HG03342 (cell line): Measurements from ENCODE around the gene AMPD3.

Source experiments
- ATAC-seq: cut with Tn5 transposase; IDR thresholded peaks from one replicate; pipeline ENCODE4 v1.9.1; 2021; ENCODE audit warnings: mild to moderate bottlenecking, moderate library complexity; ENCODE audit not compliant: unreplicated experiment

The AMPD3 gene

DNA sequence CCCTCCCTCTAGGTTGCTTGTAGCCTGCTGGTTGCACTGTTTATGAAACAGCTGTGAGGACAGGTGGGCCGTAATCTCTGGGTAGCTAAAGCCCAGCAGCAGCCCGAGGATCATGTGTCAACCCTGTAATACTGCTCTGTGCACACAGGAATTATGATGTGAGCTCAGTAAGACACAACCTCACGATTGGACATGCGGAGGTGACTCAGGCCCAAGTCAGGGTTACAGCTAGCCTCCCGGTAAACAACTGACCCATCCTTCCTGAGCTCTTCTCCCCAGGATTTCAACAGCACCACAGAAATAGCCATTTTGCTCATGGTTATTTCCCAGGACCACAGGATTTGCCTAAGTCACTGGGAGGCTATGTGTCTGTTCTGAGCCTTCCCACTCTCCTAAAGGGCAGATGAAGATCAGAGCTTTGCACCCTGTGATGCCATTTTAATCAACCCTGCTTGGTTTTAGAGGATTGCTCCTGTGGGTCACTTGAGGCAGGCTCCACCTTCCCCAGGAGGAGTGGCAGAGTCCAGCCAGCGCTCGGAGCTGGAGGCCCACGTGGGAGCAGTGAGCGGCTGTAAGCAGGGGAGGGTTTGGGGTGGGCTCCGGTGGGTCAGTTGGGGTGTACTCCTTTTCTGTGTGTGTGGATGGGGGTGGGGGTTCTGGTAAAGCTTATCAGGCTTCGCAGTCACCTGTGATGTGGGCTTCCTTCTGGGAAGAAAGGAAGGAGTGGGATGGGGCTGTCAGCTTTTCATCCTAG is at the start of gene AMPD3:
AMPD3 (plus strand) TSS at position 387 of the 754 bp plus-strand sequence. CDS start 6,256 bp downstream, outside the sequence.
- no peak for ATAC-seq

DNA sequence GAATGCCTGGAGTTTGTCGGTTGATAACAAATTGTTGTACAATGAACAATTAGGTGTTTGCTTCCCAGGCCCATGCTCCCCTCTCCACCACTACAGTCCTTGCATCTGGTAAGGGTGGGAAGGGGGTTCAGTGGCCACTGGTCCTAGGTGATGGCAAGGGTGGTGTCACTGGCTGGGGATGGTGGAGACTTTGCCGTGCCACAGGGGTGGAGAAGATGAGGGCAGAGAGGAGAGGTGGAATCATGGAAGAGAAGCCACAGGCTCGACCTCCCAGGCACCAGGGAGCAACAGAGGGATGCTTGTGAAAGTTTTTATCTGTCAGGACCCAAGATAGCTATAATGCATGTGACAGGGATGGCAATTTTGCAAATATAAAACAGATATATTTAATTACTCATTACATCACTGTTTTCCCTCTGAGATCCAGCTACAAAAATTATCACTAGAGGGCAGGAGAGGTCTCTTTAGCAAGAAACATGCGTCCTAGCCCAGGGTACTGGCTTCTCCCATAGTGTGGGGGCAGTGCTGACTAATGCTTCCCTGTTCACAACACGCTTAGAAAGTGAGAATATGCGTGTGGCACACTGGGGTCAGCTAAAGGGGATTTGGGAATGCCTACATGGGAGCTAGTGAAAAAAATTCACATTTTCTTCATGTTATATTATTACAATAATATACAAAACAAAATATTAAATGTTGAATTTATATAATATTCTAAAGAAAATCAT is 49.0 kb upstream of the AMPD3 start:
- peak; percentile 48 for ATAC-seq

DNA sequence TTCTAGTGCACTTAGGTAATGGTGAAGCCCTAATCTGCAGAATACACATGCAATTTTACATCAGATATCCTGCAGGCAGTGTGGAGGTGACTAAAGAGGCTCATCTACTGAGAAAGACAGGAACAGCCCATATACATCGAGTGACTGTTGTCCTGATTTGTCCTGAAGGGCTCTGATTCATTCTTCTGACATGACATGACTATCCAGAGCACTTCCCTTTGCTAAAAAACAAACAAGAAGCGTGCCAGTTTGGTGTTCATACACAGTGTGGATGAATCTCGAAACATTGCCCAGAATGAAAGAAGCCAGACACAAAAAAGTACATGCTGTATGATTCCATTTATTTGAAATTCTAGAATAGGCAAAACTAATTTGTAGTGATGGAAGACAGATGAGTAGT is 48.0 kb upstream of the AMPD3 start:
- no peak for ATAC-seq

DNA sequence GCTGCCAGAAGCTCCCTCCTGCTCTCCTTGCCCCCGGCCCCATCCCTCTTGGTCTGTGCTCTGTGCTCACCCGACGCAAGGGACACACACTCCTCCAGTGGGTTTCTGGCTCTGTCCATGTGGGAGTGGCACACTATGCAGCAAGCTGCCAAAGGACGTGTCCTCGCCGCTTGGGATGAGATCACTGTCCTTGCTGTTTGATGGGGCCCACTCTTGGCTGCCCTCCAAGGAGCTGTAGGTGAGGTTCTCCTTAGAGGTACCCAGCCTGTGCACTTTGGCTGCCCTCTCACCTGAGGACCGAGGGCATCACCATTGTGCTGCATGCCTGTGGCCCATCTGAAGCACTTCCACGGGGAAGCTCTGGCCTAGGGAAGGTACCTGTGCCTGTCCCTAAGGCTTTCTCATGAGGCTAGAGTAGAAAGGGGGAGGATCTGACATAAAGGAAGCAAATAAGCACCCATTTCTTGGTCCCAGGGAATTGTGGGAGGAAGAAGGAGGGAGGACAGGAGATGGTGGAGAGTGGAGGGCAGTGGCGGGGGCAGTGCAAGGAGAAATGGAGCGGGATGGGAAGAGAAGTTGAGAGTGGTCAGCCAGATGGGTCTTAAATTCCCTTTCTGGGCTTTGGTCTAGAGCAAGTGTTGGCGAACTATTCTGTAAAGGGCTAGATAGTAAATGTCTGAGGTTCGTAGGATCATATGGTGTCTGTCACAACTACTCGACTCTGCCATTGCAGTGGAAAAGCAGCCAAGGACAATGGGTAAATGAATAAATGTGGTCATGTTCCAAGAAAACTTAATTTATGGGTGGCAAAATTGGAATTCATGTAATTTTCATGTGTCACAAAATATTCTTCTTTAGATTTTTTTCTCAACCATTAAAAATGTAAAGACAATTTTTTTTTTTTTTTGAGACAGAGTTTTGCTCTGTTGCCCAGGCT is 47.0 kb upstream of the AMPD3 start:
- no peak for ATAC-seq

DNA sequence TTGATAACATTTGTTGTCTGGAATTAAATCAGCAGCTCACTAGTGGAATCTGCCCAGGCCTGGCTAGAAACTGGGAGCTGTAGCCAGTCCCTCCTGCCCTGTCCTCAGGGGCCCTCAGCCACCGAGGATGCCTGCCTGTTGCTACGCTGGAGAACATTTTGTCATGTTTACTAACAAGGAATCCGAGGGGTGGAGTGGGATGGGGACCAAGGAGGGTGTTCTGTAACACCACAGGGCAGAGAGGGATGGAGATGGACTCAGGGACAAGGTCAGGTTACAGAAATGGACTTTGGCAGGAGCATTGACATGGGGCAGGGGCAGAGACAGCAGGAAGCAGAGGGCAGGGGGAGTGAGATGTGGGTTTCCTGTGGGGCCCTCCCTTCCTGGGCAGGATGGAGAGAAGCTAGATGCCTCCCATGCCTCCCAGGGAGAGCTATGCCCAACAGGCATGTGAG is 45.8 kb upstream of the AMPD3 start:
- ATAC-seq, result no peak

DNA sequence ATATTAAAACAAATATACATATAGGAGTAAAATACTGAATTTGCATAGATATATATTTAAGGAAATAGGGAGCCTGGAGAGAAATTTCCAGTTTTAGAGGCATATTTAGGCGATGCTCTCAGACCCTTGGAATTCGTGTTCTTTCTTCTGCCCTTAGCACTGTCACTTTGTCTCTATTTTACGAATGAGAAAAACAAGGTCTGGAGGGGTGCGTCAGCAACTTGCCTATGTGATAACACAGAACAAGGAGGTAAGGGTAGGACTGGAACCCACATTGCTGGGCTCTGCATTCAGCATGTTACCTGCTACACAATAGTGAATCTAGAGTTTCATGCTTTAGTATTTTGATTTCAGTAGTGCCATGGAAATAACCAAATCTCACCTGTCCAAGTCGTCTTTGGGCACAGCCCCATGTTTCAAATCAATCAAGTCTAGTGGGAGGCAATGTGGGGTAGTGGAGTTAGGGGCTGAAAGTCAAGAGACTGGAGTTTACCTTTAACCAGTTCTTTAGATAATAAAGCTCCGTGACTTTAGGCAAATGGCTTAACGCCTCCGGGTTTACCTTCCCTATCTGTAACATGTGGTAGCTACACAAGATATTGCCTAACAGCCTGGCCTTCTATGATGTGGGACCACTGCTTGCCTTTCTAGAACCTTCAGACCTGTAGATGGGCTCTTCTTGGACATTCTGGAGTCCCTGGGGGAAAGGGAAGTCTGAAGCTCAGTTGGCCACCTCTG is 44.8 kb upstream of the AMPD3 start:
- ATAC-seq, result no peak

DNA sequence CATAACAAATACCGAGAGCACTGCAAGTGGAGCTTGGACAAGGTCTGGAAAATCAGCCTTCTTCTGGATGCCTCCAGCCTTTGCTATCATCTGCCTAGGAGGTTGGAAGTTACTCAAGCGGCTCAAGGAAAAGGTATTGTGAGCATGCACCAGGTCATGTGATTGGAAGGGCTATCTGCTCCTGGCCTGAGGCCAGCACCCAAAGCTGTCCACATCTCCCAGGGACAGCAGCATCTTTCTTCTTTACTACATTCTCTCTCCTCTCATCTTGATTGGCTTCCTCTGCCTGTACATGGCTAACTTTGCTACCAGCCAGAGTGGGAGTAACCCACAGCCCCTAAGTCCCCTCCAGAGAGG is 44.2 kb upstream of the AMPD3 start:
- no peak for ATAC-seq

DNA sequence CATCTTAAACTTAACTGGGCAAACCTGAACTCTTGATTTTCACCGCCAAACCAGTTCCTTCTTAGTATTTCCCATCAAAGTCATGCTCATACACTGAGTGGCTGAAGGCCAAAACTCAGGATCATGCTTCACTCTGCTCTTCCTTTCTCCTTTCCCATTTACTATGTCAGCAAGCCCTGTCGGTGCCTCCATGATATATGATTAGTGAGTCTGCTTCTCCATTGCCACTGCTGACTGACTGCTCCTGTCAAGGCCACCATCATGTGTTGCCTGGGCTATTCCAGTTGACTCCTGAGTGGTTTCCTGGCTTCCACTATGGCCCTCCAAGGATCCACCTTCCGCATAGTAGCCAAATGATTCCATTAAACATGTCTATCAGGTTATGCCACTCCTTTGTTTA is 42.8 kb upstream of the AMPD3 start:
- no peak for ATAC-seq

DNA sequence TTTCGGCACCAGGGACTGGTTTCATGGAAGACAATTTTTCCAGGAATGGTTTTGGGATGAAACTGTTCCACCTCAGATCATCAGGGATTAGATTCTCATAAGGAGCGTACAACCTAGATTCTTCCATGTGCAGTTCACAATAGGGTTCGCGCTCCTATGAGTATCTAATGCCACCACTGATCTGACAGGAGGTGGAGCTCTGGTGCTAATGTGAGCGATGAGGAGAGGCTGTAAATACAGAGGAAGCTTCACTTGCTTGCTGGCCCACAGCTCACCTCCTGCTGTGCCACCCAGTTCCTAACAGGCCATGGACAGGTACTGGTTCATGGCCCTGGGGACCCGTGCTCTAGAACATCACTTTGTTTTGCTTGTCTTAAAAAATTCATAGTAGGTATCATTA is 41.8 kb upstream of the AMPD3 start:
- ATAC-seq, result no peak

DNA sequence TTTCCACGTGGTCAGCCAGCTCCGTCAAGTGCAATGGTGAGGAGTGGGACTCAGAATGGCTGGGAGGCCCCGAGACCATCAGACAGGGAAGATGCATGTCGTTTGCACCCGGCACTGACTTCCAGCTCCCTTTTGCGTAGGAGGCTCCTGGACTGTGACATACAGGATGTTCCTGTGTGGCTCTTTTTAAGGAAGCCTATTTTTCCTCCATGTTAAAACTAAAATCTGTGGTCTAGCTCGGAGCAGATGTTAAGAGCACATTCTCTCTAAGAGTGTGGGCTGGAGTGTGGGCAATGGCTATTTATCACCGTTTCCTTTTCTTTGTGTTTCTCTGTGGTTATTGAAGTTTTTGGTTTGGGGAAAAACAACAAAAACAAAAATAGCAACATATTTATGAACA is 40.9 kb upstream of the AMPD3 start:
- no peak for ATAC-seq

DNA sequence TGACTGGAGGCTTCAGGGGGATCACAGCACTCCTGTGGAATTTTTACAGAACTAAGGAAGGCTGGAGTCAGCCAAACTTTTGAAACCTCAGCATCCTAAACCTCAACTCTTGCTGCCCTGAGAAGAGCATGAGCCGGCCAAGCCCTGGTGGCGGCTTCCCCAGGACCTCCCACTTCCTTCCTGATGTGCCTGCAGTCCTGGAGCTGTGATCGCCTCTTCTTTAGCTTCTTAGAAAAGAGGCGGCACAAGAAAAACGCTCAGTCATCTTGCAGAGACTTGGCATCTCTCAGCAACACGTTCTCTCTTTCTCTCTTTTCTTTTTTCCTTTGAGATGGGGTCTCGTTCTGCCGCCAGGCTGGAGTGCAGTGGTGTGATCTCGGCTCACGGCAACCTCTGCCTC is 40.4 kb upstream of the AMPD3 start:
- ATAC-seq, result no peak

DNA sequence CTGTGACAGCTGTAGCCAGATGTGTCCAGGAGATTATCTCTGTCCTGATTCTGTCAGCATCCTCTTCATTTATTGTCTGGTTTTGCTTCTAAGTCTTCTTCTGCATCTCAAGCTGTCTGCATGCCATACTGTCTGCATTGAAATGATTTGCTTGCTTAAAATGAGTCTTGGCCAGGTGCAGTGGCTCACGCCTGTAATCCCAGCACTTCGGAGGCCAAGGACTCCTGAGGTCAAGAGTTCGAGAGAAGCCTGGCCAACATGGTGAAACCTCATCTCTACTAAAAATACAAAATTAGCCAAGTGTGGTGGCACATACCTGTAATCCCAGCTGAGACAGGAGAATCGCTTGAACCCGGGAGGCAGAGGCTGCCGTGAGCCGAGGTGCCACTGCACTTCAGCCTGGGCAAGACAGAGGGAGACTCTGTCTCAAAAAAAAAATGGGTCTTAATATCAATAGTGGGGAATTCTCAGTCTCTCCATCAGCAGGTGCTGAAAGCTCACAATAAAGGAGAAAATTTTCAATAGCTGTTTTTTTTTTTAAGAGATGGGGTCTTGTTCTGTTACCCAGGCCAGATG is 39.2 kb upstream of the AMPD3 start:
- no peak for ATAC-seq

DNA sequence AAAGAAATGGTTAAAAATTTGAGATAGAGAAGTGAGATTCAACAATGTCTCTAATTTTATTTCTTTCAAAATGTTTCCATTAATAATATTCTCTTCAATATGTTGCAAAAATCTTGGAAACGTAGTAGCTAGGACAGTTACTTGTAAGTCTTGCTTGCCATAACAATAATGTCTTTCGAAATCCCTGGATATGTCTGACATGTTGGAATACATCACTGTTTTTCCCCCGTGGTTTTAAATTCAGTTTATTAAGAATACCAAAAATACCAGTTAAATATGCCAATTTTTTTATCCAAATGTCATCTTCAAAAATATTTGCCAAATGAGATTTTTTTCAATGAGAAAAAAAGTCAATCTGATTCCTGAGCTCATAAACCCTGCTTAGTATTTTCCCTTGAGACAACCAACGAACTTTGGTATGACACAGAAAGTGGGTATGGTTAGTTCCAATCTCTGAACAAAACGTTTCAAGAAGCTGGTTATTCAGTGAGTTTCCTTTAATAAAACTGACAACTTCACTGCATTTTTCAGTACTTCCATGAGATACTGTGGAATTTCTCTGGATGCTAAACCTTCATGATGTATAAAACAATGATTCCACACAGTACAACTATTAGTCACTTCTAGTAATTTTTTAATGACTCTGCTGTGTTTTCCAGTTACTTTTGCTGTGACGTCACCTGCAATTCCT is 36.7 kb upstream of the AMPD3 start:
- ATAC-seq, result no peak

DNA sequence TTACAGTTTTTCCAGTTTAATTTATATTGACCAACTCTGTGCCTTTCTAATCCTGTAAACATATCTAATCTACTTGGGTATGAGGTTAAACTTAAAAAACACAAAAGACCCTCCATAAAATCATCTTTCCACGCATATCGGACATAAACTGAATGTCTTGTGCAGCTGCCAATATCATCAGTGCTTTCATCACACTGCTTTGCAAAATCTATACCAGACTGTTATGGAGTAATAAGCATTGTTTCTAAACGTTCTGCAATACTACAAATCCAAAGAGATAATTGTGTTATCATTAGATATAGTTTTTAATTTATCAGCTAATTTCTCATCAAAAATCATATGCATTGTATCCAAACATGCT is 36.1 kb upstream of the AMPD3 start:
- ATAC-seq, result no peak

DNA sequence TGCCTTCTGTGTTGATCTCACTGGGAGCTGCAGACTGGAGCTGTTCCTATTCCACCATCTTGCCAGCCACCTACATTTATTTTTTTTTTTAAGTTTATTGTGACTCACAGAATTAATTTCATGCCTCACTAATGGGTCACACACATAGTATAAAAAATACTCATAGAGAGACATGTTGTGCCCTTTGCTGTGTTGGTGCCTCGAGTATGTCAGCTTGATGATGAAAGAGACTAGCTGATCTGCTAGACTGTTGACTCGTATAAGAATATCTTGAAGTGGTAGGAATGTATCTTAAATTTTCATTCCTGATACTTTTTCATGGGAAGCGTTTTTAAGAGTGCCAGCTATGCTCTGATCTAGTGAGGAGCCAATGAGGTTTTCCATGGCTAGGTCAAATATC is 28.6 kb upstream of the AMPD3 start:
- no peak for ATAC-seq

DNA sequence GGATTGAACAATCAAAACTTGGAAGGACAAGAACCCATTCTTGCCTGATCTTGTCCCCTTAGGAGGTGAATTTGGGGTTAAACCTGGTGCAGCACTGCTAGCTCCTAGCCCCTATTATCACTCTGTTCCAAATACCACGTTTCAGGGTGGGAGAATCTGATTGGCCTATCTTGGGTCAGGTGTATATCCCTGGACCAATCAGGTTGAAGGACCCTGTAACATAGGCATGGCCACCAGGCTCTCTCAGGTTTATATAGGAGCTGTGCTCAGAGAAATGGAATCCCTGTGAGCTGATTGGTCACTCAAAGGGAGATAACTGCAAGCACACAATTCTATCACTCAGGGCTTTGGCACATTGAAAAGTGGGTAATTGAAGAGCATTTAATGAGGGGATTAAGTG is 26.6 kb upstream of the AMPD3 start:
- no peak for ATAC-seq

DNA sequence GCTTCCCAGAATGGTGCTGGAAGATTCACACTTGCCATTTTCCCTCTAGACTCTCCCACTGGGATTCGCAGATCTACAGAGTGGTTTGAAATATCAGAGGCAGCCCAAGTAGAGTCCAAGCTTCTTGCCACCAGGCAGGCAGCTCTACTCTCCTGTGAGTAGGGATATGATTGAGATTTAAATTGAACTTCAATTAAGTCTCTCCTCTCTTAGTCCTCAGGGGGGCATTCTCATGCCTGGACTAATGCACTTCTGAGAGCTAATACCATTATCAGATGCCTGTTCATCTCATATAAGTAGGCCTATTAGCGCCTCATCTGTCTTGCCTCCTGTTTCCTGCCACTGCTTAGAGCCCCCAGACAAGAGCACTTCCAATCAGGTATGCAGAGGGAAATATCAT is 25.5 kb upstream of the AMPD3 start:
- no peak for ATAC-seq

DNA sequence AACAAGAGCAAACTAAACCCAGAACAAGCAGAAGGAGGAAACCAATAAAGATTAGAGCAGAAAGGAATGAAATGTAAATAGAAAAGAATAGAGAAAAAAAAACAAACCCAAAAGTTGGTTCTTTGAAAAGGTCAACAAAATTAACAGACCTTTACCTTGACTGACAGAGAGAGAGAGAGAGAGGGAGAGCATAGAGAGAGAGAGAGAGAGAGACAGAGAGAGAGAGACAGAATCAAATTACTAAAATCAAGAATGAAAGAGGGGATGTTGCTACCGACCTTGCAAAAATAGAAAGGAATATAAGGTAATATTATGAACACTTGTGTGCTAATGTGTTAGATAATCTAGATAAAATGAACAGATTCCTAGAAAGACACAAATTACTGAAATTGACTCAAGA is 22.6 kb upstream of the AMPD3 start:
- ATAC-seq, result no peak

DNA sequence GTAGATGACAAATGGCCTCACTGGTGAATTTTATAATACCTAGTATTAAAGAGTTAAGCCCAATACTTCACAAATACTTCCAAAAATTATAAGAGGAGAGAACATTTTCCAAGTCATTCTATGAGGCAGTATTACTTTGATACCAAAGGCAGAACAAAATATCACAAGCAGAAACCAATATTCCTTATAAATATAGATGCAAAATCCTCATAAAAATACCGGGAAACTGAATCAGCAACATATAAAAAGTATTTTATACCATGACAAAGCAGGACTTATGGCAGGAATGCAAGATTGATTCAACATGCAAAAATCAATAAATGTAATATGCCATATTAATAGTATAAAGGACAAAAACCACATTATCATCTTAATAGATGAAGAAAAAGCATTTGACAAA is 22.1 kb upstream of the AMPD3 start:
- ATAC-seq, result no peak

DNA sequence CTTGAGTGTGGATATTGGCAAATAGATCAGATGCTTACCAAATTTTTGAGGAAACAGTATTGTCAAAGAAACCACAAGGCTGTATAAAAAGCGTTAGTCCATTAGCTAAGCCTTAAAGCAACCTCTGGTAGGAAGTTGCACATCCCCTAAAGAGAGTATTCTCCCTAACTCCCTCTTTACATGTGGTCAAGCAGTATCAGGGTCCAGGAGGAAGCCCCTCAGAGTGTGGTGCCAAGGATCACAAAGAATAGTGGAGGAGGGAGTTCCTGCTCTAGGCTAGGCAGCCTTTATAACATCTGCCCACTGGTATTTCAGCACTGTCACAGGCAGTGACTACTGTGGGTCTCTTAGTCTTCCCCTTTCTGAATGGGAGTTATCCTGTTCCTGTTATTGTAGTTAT is 18.8 kb upstream of the AMPD3 start:
- no peak for ATAC-seq
